Astrocyte (in vitro differentiated cells and primary cell): ENCODE measurements around the gene ABCC2. TPM values are rescaled to one million over a fixed set of nuclear protein-coding genes. Genes with fewer than 3 reads are reported as not detected.
A peak's percentile ranks its signal among the peaks of the same experiment; 100 is the strongest.
"Not testable (repeated sequence)": the region's sequence is repeated elsewhere in the genome, so short reads cannot be mapped to it uniquely, and the experiment has no call there.

ENCODE experiments used
- DNase-seq: peaks from one replicate; pipeline ENCODE4 v3.0.0-alpha.2; 2010; ENCODE audit warnings: low read depth
- FAIRE-seq: peaks from 2 replicates; lab custom pipeline; 2011; peaks lifted over from hg19 to GRCh38; lab: Jason Lieb, UNC
- H2AFZ ChIP-seq: 2 replicates; pipeline ENCODE4 v1.6.0; 2012; ENCODE audit warnings: low read depth, low read length, inconsistent platforms
- H3K27ac ChIP-seq: 2 replicates; pipeline ENCODE4 v1.5.1; 2011; ENCODE audit warnings: low read depth, low read length, inconsistent platforms
- H3K27me3 ChIP-seq: 2 replicates; pipeline ENCODE4 v1.6.0; 2011; ENCODE audit warnings: low read length, inconsistent platforms; ENCODE audit not compliant: insufficient read depth
- H3K36me3 ChIP-seq: 2 replicates; pipeline ENCODE4 v1.5.1; 2011; ENCODE audit warnings: low read length, inconsistent platforms; ENCODE audit not compliant: insufficient read depth
- H3K4me1 ChIP-seq: 2 replicates; pipeline ENCODE4 v1.5.1; 2011; ENCODE audit warnings: low read length, inconsistent platforms; ENCODE audit not compliant: insufficient read depth
- H3K4me2 ChIP-seq: 2 replicates; pipeline ENCODE4 v1.6.0; 2012; ENCODE audit warnings: low read length, inconsistent platforms
- H3K4me3 ChIP-seq: 2 replicates; pipeline ENCODE4 v1.5.1; 2011; ENCODE audit warnings: low read depth, mild to moderate bottlenecking, low read length, inconsistent platforms; ENCODE audit not compliant: insufficient read depth
- H3K79me2 ChIP-seq: 2 replicates; pipeline ENCODE4 v1.6.0; 2012; ENCODE audit warnings: mild to moderate bottlenecking, low read length, inconsistent platforms; ENCODE audit not compliant: insufficient read depth
- H3K9ac ChIP-seq: 2 replicates; pipeline ENCODE4 v1.6.0; 2012; ENCODE audit warnings: mild to moderate bottlenecking, low read length, inconsistent platforms
- H3K9me3 ChIP-seq: 2 replicates; pipeline ENCODE4 v1.5.1; 2012; ENCODE audit warnings: low read depth, mild to moderate bottlenecking, low read length, inconsistent platforms; ENCODE audit not compliant: insufficient read depth
- H4K20me1 ChIP-seq: 2 replicates; pipeline ENCODE4 v1.6.0; 2012; ENCODE audit warnings: low read length, inconsistent platforms; ENCODE audit not compliant: insufficient read depth
- H3K27ac Mint-ChIP-seq: one replicate; pipeline ENCODE4 v1.8.0; 2021; ENCODE audit warnings: mild to moderate bottlenecking, mixed read lengths; ENCODE audit not compliant: unreplicated experiment
- H3K27me3 Mint-ChIP-seq: one replicate; pipeline ENCODE4 v1.8.0; 2021; ENCODE audit warnings: low read depth, mixed read lengths; ENCODE audit not compliant: unreplicated experiment
- H3K36me3 Mint-ChIP-seq: one replicate; pipeline ENCODE4 v1.8.0; 2021; ENCODE audit warnings: low read depth, mixed read lengths; ENCODE audit not compliant: unreplicated experiment
- H3K4me1 Mint-ChIP-seq: one replicate; pipeline ENCODE4 v1.8.0; 2021; ENCODE audit warnings: low read depth, mixed read lengths; ENCODE audit not compliant: unreplicated experiment
- H3K4me3 Mint-ChIP-seq: one replicate; pipeline ENCODE4 v1.8.0; 2021; ENCODE audit warnings: mild to moderate bottlenecking, moderate library complexity, mixed read lengths; ENCODE audit not compliant: unreplicated experiment
- H3K9me3 Mint-ChIP-seq: one replicate; pipeline ENCODE4 v1.8.0; 2021; ENCODE audit warnings: mild to moderate bottlenecking, mixed read lengths; ENCODE audit not compliant: unreplicated experiment
- CTCF ChIP-seq: IDR thresholded peaks from 2 replicates; pipeline ENCODE4 v1.5.1; 2011; ENCODE audit warnings: low read depth, mild to moderate bottlenecking, inconsistent platforms, low read length, moderate library complexity; ENCODE audit not compliant: insufficient read depth
- EZH2 ChIP-seq: IDR thresholded peaks from 2 replicates; pipeline ENCODE4 v1.6.1; 2012; ENCODE audit warnings: mild to moderate bottlenecking, low read length, inconsistent platforms; ENCODE audit not compliant: insufficient read depth
- total RNA-seq: library from RNA; stranded (reverse); gene quantifications from 2 replicates; pipeline ENCODE4 v1.2.1, GENCODE V29; 2021

The ABCC2 gene
- total RNA-seq, 1 donor from 2014 or later = 0.59 TPM

GRCh38 chr10:99858849-99859248, 76.4 kb downstream of the ABCC2 start:
- no peaks in the 10 kb centered on the region for H3K36me3 Mint-ChIP-seq
- TF ChIP-seq CTCF (no peak), EZH2 (no peak)

GRCh38 chr10:99859585-99859984, 77.1 kb downstream of the ABCC2 start:
- no peak overlapping the region for H2AFZ ChIP-seq
- no peaks in the 10 kb centered on the region for H3K36me3 Mint-ChIP-seq
- H3K4me2 ChIP-seq = no peak overlapping the region
- H3K27me3 Mint-ChIP-seq = peaks cover 12% of the 10 kb centered on the region
- H3K27ac Mint-ChIP-seq = no peak overlapping the region
- DNase-seq = no peak
- no peak overlapping the region for H3K4me3 Mint-ChIP-seq
- peak; percentile 40 for TF ChIP-seq CTCF
- no peak for TF ChIP-seq EZH2
- no peaks in the 10 kb centered on the region for H3K4me1 ChIP-seq
- H3K9ac ChIP-seq = no peak overlapping the region
- no peaks in the 10 kb centered on the region for H4K20me1 ChIP-seq
- no peaks in the 10 kb centered on the region for H3K9me3 ChIP-seq
- H3K9me3 Mint-ChIP-seq = peaks cover 3% of the 10 kb centered on the region
- H3K4me1 Mint-ChIP-seq = no peaks in the 10 kb centered on the region
- no peaks in the 10 kb centered on the region for H3K79me2 ChIP-seq
- H3K27me3 ChIP-seq = no peaks in the 10 kb centered on the region
- no peak overlapping the region for H3K27ac ChIP-seq
- no peak for FAIRE-seq
- H3K36me3 ChIP-seq = no peaks in the 10 kb centered on the region
- no peak overlapping the region for H3K4me3 ChIP-seq

More at GRCh38 chr10:99858849-99859248, 76.4 kb downstream of the ABCC2 start:
- DNase-seq (no peak), FAIRE-seq (no peak)
- Histone ChIP-seq H3K4me2 (no peak overlapping the region), H3K36me3 (no peaks in the 10 kb centered on the region), H3K4me1 (no peaks in the 10 kb centered on the region), H3K79me2 (no peaks in the 10 kb centered on the region), H3K9me3 (no peaks in the 10 kb centered on the region), H4K20me1 (no peaks in the 10 kb centered on the region), H3K4me3 (no peak overlapping the region), H3K27ac (no peak overlapping the region), H3K9ac (no peak overlapping the region), H3K27me3 (no peaks in the 10 kb centered on the region), H2AFZ (no peak overlapping the region)
- H3K27ac Mint-ChIP-seq = no peak overlapping the region
- no peaks in the 10 kb centered on the region for H3K9me3 Mint-ChIP-seq
- H3K4me1 Mint-ChIP-seq = no peaks in the 10 kb centered on the region
- H3K4me3 Mint-ChIP-seq = no peak overlapping the region
- H3K27me3 Mint-ChIP-seq = peaks cover 10% of the 10 kb centered on the region

GRCh38 chr10:99860466-99860865, 78.0 kb downstream of the ABCC2 start:
- no peaks in the 10 kb centered on the region for H3K36me3 Mint-ChIP-seq
- peaks cover 5% of the 10 kb centered on the region for H3K9me3 Mint-ChIP-seq
- no peaks in the 10 kb centered on the region for H3K4me1 Mint-ChIP-seq
- H3K27ac Mint-ChIP-seq = no peak overlapping the region
- DNase-seq = no peak
- H4K20me1 ChIP-seq = no peaks in the 10 kb centered on the region
- no peak overlapping the region for H3K27ac ChIP-seq
- no peak for FAIRE-seq
- H3K79me2 ChIP-seq = no peaks in the 10 kb centered on the region
- no peaks in the 10 kb centered on the region for H3K27me3 ChIP-seq
- H3K9me3 ChIP-seq = no peaks in the 10 kb centered on the region
- peaks cover 12% of the 10 kb centered on the region for H3K27me3 Mint-ChIP-seq
- no peak overlapping the region for H3K9ac ChIP-seq
- no peak overlapping the region for H3K4me3 Mint-ChIP-seq
- no peaks in the 10 kb centered on the region for H3K4me1 ChIP-seq
- H3K4me3 ChIP-seq = no peak overlapping the region
- no peak overlapping the region for H3K4me2 ChIP-seq
- no peaks in the 10 kb centered on the region for H3K36me3 ChIP-seq
- no peak for TF ChIP-seq CTCF
- no peak for TF ChIP-seq EZH2
- no peak overlapping the region for H2AFZ ChIP-seq

GRCh38 chr10:99863535-99864240, 81.2 kb downstream of the ABCC2 start:
- H3K9me3 ChIP-seq, H3K27ac ChIP-seq, H3K27me3 ChIP-seq, H3K36me3 ChIP-seq, H3K4me3 Mint-ChIP-seq, H3K36me3 Mint-ChIP-seq, FAIRE-seq, H3K9ac ChIP-seq, H3K4me2 ChIP-seq, H3K4me1 Mint-ChIP-seq, H3K27me3 Mint-ChIP-seq, H3K4me3 ChIP-seq, H2AFZ ChIP-seq, H3K27ac Mint-ChIP-seq, H4K20me1 ChIP-seq, H3K79me2 ChIP-seq, H3K4me1 ChIP-seq: not testable (repeated sequence)
- DNase-seq = peak; percentile 81
- H3K9me3 Mint-ChIP-seq = peaks cover 19% of the 10 kb centered on the region
